HG03342 (cell line): Measurements from ENCODE around the gene PLXND1.

Experiments used
- ATAC-seq: cut with Tn5 transposase; IDR thresholded peaks from one replicate; pipeline ENCODE4 v1.9.1; 2021; ENCODE audit warnings: mild to moderate bottlenecking, moderate library complexity; ENCODE audit not compliant: unreplicated experiment

PLXND1 gene

DNA sequence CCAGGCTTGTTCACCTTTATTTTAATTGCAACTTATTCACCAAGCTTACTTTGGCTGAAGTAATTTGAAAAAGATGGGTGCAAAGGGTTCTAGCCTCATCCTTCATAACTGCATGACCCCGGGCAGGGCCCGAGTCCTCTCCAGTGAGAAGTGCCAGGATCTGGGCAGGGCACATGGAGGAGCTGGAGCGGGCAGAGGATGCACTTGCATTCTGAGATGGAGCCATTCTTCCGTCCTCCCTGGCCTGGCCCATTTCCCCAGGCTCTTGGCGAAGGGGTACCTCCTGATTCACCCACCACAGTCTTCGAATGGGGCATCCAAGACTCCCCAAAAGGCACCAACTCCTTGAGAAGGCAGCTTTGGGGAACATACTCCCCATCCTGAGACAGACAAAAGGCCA lies 22.5 kb upstream of the PLXND1 start:
- ATAC-seq: no peak

DNA sequence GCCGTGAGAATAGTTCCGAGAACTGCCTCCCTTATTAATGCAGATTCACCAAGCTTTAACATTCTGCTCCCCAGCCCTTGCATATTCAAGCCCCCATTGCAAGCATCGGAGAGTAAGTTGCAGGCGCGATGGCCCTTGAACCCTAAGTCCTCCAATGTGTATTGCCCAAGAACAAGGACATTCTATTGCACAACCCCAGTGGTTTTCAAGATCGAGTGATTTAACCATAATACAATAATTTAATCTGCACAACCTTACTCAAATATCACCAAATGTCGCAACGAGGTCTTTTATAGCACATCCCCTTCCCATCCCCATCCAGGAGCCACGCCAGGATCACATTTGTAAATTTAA lies 21.7 kb upstream of the PLXND1 start:
- no peak for ATAC-seq

DNA sequence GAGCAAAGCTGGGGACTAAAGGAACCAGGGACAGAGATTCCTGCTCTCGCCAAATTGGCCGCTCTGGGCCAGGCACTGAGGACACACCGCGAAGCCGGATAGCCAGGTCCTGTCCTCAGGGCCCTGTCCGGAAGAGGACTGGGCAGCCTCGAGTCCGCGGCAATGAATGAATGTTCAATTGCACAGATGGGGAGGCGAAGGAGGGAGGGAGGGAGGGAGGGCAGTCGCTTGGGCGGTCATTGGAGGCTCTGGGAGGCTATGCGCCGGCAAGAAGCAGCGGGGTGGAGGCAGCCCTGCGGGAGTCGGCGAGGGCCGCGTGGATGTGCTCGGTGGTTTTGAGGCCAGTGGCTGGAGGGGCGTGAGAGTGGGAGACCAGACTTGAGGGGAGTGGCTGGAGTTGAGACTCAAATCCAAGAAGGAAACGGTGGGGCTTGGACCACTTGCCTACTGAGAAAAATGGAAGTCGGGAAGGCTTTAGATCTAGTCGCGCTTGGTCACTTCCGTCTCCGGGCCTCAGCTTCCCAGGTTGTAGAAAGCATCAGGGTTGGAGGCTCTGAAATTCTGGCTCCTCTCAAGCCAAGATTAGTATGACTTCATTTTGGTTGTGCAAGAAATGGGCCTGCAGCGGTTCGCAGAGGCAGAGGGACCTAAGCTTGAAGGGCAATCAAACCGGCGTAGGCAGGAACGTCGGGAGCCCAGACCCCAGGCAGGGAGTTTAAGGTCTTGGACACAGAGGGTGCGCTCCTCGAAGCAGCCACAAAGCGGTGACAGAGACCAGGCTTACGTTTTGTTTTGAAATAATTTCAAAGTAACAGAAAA lies 21.1 kb upstream of the PLXND1 start:
- peak; percentile 48 for ATAC-seq

DNA sequence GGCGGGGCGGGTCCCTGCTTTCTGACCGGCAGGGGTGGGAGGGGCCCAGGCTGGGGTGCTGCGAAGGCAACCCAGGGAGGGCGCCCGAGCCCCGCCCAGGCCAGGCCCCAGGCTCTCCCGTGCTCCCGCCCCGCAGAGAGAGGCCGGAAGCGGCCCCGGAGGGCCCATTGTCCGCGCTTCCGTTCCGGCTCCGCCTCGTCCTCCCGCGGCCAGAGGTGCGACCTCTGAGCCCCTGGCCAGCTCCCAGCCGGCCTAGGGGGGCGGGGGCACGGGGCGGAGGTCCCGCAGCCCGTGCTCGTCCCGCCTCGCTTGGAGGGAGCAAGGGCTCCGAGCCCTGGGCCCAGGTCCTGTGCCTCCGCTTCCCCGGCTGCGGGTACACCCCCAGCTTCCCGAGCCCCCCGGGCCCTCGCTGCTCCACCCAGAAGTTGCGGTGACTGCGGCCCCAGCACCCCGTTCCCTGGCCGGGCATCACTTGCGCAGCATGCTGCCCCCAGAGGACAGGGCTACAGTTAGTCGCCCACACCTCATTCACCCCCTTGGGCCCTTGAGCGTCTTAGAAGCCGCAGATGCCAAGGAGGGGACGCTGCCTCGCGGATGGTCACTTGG lies 20.4 kb upstream of the PLXND1 start:
- peak; percentile 95 for ATAC-seq

DNA sequence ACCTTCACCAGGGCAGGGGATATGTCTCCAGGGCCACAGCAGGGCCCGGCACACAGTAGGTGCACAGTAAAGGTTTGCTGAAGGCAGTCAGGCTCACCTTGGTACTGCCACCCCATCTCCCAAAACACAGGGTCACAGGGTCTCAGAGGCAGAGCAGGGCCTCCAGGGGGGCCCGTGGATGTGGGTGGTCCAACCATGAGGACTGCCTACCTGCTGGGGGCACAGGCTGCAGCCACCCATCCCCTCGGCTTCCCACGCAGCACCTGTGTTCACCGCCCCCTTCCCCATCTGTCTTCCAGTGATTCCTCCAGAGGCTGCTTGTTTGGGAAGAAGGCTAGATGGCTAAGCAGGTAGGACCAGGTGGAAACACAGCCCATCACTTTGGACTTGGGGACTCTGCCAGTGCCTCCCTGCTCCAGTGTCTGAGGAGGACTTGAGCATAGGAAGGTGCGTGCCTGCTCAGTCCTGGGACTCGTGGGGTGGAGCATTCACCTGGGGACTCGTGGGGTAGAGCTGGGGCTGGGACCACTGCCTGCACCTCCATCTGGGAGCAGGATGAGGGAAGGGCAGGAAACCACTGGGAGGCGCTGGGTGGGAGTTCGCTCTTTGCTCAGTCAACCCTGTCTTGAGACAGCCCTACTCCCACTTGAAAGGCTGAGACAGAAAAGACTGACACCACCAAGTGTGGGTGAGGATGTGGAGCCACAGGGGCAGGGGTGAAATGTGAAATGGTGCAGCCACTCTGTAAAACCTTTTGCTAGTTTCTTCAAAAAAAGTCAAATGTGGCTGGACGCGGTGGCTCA lies 18.8 kb upstream of the PLXND1 start:
- ATAC-seq: no peak

DNA sequence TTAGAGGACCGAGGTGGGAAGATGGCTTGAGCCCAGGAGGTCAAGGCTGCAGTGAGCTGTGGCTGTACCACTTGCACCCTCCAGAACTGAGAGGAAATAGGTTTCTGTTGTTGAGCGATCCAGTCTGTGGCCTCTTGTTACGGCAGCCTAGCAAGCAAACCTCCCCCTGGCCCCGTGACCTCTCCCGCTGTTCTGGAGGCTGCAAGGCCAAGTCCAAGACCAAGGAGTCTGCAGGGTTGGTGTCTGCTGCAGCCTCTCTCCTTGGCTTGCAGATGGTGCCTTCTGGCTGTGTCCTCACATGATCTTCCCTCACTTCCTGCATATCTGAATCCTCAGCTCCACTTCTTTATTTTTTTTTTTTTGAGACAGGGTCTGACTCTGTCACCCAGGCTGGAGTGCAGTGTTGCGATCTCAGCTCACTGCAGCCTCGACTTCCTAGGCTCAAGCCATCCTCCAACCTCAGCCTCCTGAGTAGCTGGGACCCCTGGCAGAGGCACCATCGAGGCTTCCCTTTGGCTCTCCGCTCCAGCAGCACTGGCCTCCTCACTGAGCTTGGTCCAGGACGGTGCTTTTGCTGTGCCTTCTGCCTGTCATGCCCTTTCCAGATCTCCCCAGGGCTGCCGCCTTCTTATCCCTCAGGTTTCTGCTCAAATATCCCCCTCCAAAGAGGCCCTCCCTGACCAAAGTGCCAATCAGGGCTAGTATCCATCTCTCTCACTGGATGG lies 18.0 kb upstream of the PLXND1 start:
- ATAC-seq: no peak

DNA sequence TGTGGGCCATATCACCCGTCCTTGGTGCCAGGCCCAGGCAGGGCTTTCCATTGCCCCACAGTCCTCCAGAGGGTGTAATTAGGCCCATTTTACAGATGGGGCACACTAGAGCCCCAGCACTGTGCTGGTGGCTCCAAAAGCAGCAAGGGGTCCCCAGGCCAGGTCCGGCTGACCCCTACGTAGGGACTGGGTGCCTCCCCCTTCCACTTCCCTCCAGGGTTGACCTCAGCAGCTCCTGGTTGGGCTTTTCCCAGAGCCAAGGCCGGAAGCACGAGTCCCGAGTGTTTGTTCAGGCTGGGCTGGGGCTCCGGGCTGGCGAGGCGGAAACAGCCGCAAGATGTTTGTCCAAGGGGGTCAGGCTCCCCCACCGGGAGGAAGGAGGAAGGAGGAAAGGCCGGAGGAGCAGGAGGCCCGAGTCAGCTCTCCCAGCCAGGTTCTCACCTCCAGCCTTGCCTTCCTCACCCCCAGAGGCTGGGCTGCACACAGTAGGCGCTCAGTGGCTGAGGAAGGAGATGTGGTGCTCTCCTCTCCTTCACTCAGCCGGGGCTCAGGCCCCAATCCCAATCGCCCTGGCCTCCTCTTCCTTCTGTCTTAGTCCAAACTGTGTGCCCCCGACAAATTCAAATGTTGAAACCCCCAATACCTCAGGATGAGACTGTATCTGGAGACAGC lies 17.1 kb upstream of the PLXND1 start:
- no peak for ATAC-seq

DNA sequence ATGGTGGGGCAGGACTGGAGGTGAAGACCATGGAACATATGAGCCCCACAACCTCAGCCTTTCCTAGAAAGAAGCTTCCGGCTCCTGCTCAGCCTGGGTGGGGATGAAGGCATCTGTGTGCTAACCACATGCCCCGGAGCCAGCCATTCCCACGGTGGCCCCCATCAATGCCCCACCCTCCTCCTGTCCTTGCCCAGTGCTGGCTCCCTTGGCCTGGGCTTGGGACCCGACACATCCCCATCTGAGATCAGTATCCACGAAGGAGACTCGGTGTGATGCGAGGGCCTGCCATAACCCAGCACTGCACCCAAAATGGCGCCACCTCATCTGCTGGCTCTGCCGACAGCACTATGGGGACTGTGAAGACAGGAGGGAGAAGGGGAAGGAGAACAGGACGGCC lies 16.5 kb upstream of the PLXND1 start:
- no peak for ATAC-seq

DNA sequence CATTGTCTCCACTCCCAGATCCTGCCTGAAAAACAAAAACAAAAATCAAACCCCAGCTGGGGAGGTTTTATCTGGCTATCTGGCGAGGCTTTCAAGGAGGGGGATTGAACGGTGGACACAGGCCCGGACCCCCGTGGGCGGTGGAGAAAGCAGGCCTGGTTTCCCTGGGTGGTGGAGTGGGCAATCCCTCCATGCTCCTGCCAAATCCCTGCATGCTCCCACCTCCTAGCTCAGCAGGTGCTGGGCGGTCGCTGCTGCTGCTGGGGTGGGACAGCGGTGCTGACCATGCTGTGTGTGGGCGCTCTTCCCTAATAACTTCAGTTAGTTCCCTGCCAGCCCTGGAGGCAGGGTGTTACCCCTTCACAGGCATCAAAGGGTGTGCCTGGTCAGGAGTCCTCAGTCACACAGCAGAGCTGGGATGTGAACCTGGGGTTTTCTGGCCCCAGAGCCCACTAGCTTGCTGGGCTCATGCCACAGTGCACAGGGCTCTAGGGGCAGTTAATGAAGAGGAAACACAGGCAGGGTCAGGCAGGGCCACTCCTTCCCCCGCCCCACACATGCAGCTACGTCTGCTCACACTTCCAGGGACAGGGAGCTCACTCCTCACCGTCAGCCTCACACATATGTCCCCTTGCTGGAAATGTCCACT lies 15.9 kb upstream of the PLXND1 start:
- ATAC-seq: no peak

DNA sequence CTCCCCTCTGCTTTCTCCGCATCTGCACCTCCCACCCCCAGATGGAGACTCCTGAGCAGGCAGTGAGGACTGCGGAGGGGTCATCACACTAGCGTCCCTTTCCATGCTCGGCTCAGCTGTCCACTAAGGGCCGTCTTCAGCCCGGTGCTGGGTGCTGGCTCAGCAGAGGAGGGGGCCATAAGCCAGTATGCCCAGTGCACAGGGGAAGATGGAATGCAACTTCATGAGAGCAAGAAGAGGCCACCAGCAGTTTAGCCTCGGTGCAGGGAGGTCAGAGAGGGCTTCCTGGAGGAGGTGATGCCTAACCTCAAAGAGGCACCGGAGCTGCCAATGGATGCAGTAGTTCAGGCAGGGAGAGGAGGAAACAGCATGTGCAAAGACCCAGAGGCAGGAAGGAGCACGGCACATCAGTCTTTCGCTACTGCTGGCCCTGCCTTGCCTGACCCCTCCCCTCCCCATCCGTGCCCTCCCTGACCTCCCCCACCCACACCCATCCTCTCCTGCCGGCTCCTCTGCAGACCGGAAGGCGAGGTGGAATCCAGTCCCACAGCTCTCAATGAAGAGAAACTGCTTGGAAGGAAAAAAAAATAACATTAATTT lies 15.2 kb upstream of the PLXND1 start:
- ATAC-seq: no peak

DNA sequence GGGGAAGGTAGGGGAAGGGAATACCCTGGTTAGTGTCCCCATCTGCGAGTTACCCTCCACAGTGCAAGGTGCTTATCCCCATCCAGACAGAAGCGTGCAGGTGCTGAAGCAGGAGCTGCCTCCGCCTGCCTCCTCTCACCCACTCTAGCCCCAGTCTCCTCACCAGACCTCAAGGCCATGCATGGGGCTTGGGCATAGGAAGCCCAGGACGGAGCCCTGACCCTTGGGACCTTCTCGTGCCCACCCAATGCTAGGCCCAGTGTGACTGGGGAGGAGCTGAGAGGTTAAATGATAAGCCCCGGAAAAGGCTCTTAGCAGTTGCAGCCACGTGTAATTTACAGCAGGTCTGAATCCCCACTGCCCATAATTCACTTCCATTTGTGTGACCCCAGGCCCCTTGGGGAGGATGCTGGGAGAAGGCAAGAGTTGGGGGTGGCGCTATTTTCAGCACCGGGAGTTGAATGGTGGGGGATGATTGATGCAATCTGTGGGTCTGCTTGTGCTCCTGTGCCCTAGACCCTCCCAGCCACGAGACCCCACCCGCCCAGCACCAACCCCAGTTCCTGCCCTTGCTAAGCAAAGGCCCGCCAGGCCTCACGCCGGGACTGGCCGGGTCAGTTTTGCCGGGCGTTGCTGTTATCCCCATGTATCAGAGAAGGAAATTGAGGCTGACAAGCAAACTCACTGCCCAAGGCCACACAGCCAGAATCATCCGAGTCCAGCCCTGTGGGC lies 14.5 kb upstream of the PLXND1 start:
- no peak for ATAC-seq

DNA sequence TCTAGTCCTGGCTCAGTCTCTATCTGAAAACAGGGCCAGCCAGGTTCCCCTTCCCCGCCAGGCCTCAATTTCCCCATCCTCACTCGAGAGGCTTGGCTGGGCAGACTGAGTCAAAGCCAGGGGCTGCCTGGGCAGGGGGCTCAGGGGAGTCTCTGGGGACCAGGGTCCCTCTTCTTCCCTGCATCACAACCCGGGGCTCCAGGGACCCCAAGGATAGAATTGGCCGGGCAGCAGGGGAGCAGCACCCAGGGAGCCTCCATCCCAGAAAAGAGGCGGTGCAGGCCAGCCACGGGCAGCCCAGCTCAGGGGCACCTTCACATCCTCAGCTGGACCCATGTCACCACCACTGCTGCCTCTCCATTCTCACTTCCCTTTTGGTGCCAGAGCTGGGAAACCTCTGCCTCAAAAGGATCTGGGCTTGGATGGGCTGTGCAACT lies 13.3 kb upstream of the PLXND1 start:
- no peak for ATAC-seq

DNA sequence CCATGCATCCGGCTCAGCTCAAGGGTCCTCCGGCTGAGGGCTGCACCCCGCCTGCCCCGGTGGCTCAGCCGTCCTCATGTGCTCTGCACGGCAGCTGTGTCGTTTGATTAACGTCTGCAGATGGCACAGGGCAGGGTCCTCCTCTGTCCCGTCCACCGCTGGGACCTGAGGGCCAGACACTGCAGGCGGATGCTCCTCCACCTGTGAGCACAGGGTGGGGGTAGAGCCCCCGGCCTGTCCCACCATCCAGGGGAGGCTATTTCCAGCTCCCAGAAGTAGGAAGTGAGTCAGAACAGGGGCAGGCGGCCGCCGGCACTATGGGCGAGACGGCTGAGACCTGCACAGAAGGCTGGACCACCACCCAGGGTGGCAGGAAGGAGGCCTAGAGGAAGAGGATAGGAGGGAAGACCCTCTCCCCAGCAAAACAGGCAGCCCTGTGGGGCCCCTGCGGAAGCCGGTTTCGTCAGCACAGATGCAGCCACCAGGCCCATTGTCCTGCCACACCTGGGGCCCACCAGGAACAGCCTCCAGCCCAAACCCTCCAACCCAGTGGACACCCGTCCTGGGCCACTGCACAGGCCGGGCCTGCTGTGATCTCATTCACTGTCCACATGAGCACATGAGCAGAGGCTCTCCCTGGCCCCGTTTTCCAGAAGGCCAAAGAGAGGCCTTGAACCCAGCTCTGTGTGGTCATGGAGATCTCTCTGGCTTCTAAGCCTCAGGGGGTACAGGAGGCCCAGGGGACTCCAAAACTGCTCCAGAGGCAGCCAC lies 12.6 kb upstream of the PLXND1 start:
- ATAC-seq: no peak

DNA sequence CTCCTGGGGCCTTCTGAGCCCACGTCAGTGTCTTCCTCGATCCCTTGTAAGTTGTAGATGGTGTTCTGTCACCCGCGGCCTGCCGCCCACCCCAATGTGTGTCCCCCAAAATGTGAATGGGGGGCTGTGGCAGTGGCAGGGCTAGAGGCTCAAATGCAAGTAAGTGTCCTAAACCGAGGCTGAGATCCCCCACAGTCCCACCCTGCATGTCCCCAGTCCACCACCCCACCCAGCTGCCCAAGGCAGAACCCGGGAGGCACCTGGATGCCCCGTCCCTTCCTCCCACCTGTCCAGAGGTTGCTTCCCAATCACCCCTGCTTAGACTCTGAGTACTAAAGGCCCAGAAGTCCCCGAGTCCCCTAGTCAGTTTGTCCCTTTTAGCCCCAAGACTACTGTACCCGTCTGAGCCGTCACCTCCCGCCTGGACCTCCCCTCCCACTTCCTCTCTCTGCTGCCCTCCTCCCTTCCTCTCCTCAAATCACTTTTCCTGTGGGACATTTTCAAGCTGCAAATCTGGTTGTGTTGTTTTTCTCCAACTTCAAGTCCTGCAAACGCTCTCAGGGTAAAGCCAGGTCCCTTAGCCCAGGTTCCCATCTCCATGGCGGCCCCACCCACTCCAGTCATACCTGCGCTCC lies 11.8 kb upstream of the PLXND1 start:
- no peak for ATAC-seq

DNA sequence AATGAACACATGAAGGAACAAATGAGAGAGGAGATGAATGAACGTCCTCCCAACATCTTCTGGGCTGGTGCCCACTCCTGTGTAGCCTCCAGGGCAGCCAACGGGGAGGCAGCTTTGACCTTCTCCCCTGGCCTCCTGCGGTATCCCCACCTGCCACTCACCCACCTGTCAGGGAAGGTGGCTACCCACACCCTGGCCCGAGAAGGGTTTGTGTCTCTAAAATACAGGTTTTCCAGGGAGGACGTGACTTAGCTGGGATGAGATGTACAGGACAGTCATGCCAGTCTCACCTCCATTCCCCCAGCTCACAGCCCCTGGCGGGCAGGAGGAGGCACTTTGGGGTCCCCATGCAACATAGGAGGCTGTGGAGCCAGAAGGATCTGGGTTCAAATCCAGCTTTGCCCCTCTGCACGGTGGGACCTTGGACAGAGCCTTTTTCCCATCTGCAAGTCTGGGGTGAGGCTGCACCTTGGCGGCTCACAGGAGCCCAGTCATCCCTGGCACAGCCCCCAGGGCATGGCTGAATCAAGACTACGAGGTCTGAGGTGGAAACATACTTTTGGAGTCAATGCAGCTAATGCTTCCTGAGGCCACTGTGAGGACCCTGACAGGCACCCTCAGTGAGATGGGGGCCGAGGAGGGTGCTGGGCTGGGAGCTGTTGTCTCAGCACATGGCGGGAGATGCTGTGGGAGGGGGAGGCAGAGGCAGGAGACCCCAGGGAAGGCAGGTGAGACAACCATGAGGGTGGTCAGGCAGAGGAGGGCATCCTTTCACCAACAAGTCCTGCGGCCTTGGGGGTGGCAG lies 11.1 kb upstream of the PLXND1 start:
- no peak for ATAC-seq

DNA sequence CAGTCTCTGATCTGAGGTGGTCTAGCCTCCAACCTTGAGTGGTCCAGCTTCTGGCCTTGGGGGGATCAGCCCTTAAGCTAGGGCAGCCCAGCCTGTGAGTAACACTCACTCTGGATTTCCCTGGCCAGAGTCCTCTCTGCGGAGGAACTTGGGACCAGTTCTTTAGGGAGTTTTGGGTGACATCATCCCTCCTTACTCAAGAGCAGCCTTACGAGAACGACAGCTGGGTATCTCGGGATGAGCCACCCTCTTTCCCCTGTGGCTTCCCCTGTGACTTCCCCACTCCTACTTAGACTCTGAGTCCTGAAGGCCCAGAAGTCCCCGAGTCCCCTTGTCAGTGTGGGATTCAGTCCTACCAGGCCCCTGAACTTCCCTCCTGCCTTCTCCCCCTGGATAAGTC lies 10.2 kb upstream of the PLXND1 start:
- no peak for ATAC-seq

DNA sequence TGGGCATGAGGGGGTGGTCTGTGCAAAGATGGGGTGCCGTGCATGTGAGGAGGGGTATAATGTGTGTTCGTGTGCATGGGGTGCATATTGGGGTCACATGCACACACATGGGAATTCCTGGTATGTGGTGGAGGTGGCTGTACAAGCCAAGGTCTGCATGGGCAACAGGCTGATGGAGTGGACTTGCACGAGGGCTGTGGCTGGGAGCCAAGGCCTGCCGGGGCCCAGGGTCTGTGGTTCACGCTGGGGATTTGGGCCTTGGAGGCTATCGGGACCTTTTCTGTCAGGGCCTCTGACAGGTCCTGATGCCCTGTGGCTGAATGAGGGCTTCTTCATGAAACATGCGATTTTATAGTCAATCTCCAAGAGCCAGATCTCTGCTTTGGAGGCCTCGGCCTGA lies 9.8 kb upstream of the PLXND1 start:
- no peak for ATAC-seq
